IMR-90 (cell line): ENCODE data around the gene NMB. TPM values are rescaled to one million over a fixed set of nuclear protein-coding genes. Genes with fewer than 3 reads are reported as not detected.
A peak's percentile ranks its signal among the peaks of the same experiment; 100 is the strongest.

Experiments used
- ATAC-seq: fragments of 200-7000 bp; cut with Tn5 transposase; 2 replicates; pipeline ENCODE4 v1.9.1; 2020; ENCODE audit warnings: low read depth, mild to moderate bottlenecking, moderate library complexity
- BruUV-seq: library from RNA; stranded (reverse); fragments of 400-500 nt; replicated peaks from 2 replicates; lab custom pipeline; 2021; lab: Mats Ljungman, UMichigan
- CTCF ChIA-PET: fragments of 300-600 bp; formaldehyde crosslinking; extraction: SDS; loops from one replicate; lab custom pipeline; 2021; ENCODE audit warnings: antibody characterized with exemption; lab: Yijun Ruan, JAX
- POLR2A ChIA-PET: fragments of 300-600 bp; sonication (Branson Sonifier 250); formaldehyde crosslinking; loops from one replicate; lab custom pipeline; 2022; ENCODE audit warnings: antibody characterized with exemption; ENCODE audit not compliant: unreplicated experiment; lab: Charles Lee
- DNase-seq: peaks from one replicate; pipeline ENCODE4 v3.0.0; 2013
- H2AFZ ChIP-seq: replicated peaks from 2 replicates; pipeline ENCODE3; 2013; ENCODE audit warnings: low read length, mild to moderate bottlenecking; ENCODE audit not compliant: poor library complexity
- H2AK5ac ChIP-seq: 2 replicates; pipeline ENCODE4 v1.6.1; 2013; ENCODE audit warnings: low read depth, low read length, inconsistent platforms
- H2AK9ac ChIP-seq: replicated peaks from 2 replicates; pipeline ENCODE3; 2013; ENCODE audit warnings: mild to moderate bottlenecking, low read depth, low read length, moderate library complexity; ENCODE audit not compliant: poor library complexity
- H2BK120ac ChIP-seq: 2 replicates; pipeline ENCODE4 v1.6.1; 2013; ENCODE audit warnings: low read depth, low read length, inconsistent platforms
- H2BK15ac ChIP-seq: 3 replicates; pipeline ENCODE4 v1.6.1; 2013; ENCODE audit warnings: low read depth, low read length, inconsistent platforms
- H2BK20ac ChIP-seq: 2 replicates; pipeline ENCODE4 v1.6.1; 2013; ENCODE audit warnings: low read depth, mild to moderate bottlenecking, inconsistent platforms, low read length, moderate library complexity
- H2BK5ac ChIP-seq: 2 replicates; pipeline ENCODE4 v1.6.1; 2013; ENCODE audit warnings: mild to moderate bottlenecking, low read depth, low read length, inconsistent platforms; ENCODE audit not compliant: poor library complexity, severe bottlenecking
- H3K14ac ChIP-seq: replicated peaks from 2 replicates; pipeline ENCODE4 v1.6.1; 2013; ENCODE audit warnings: low read depth, low read length, inconsistent platforms
- H3K18ac ChIP-seq: 2 replicates; pipeline ENCODE4 v1.6.1; 2013; ENCODE audit warnings: low read depth, low read length, control low read depth
- H3K23ac ChIP-seq: 2 replicates; pipeline ENCODE4 v1.6.1; 2013; ENCODE audit warnings: low read depth, low read length, inconsistent platforms
- H3K27ac ChIP-seq: 2 replicates; pipeline ENCODE4 v1.5.1; 2013; ENCODE audit warnings: mild to moderate bottlenecking, control low read depth, low read length; ENCODE audit not compliant: insufficient read depth
- H3K27me3 ChIP-seq: 2 replicates; pipeline ENCODE4 v1.6.1; 2013; ENCODE audit warnings: low read length; ENCODE audit not compliant: control insufficient read depth, insufficient read depth
- H3K36me3 ChIP-seq: 2 replicates; pipeline ENCODE4 v1.6.1; 2013; ENCODE audit warnings: low read length, mixed read lengths; ENCODE audit not compliant: control insufficient read depth, insufficient read depth
- H3K4ac ChIP-seq: 2 replicates; pipeline ENCODE4 v1.6.1; 2013; ENCODE audit warnings: low read depth, low read length, inconsistent platforms
- H3K4me1 ChIP-seq: 2 replicates; pipeline ENCODE4 v1.6.1; 2013; ENCODE audit warnings: low read length, mixed read lengths; ENCODE audit not compliant: control insufficient read depth, insufficient read depth
- H3K4me2 ChIP-seq: 2 replicates; pipeline ENCODE4 v1.6.1; 2013; ENCODE audit warnings: low read depth, mild to moderate bottlenecking, control low read depth, low read length, moderate library complexity
- H3K4me3 ChIP-seq: 2 replicates; pipeline ENCODE4 v1.5.1; 2013; ENCODE audit warnings: low read depth, mild to moderate bottlenecking, control low read depth, low read length, moderate library complexity; ENCODE audit not compliant: insufficient read depth
- H3K56ac ChIP-seq: 2 replicates; pipeline ENCODE4 v1.6.1; 2013; ENCODE audit warnings: low read length, inconsistent platforms; ENCODE audit not compliant: insufficient read depth; ENCODE audit errors: extremely low read depth
- H3K79me1 ChIP-seq, 2 experiments: 2 replicates each; pipeline ENCODE4 v1.6.1; 2013; ENCODE audit warnings: low read length in 2 of 2, inconsistent platforms in 1 of 2, low read depth in 1 of 2
- H3K9ac ChIP-seq: 2 replicates; pipeline ENCODE4 v1.6.1; 2013; ENCODE audit warnings: low read depth, low read length, control low read depth
- H3K9me1 ChIP-seq: 2 replicates; pipeline ENCODE4 v1.6.1; 2013; ENCODE audit warnings: low read length, inconsistent platforms; ENCODE audit not compliant: insufficient read depth
- H3K9me3 ChIP-seq: 2 replicates; pipeline ENCODE4 v1.6.1; 2013; ENCODE audit warnings: low read length; ENCODE audit not compliant: control insufficient read depth, insufficient read depth
- H4K20me1 ChIP-seq: 2 replicates; pipeline ENCODE4 v1.6.1; 2013; ENCODE audit warnings: low read length, inconsistent platforms; ENCODE audit not compliant: insufficient read depth
- H4K5ac ChIP-seq: 2 replicates; pipeline ENCODE4 v1.6.1; 2013; ENCODE audit warnings: mild to moderate bottlenecking, low read depth, low read length, control low read depth
- H4K8ac ChIP-seq, 2 experiments: 2 replicates each; pipeline ENCODE4 v1.6.1; 2013; ENCODE audit warnings: low read depth in 2 of 2, low read length in 2 of 2, control low read depth in 1 of 2, inconsistent platforms in 1 of 2
- H4K91ac ChIP-seq: 2 replicates; pipeline ENCODE4 v1.6.1; 2013; ENCODE audit warnings: low read depth, low read length, inconsistent platforms; ENCODE audit not compliant: insufficient read depth
- BHLHE40 ChIP-seq: fragments of 150-350 bp; IDR thresholded peaks from 2 replicates; pipeline ENCODE4 v1.6.1; 2016; ENCODE audit warnings: mild to moderate bottlenecking, low read depth, low read length
- CHD1 ChIP-seq: IDR thresholded peaks from 2 replicates; pipeline ENCODE4 v1.6.1; 2012; ENCODE audit warnings: low read depth, low read length, improper control_type of control experiment
- CTCF ChIP-seq: conservative IDR thresholded peaks from 2 replicates; pipeline ENCODE4 v1.5.1; 2012; ENCODE audit warnings: mild to moderate bottlenecking, low read depth, low read length, improper control_type of control experiment
- ELK1 ChIP-seq: fragments of 150-350 bp; IDR thresholded peaks from 2 replicates; pipeline ENCODE4 v1.6.1; 2016; ENCODE audit warnings: low read depth, mild to moderate bottlenecking, low read length, moderate library complexity, borderline replicate concordance
- FOS ChIP-seq: fragments of 150-350 bp; IDR thresholded peaks from 2 replicates; pipeline ENCODE4 v1.6.1; 2016; ENCODE audit warnings: low read depth, low read length
- MAFK ChIP-seq: IDR thresholded peaks from 2 replicates; pipeline ENCODE4 v1.6.1; 2012; ENCODE audit warnings: low read depth, low read length, improper control_type of control experiment
- MAZ ChIP-seq: IDR thresholded peaks from 2 replicates; pipeline ENCODE4 v1.6.1; 2012; ENCODE audit warnings: low read depth, mild to moderate bottlenecking, low read length, improper control_type of control experiment, moderate library complexity, borderline replicate concordance
- MXI1 ChIP-seq: IDR thresholded peaks from 2 replicates; pipeline ENCODE4 v1.6.1; 2012; ENCODE audit warnings: low read depth, mild to moderate bottlenecking, low read length, moderate library complexity, borderline replicate concordance
- POLR2A ChIP-seq: IDR thresholded peaks from 2 replicates; pipeline ENCODE4 v1.6.1; 2012; ENCODE audit warnings: mild to moderate bottlenecking, low read depth, low read length
- RAD21 ChIP-seq: IDR thresholded peaks from 2 replicates; pipeline ENCODE4 v1.6.1; 2012; ENCODE audit warnings: low read length, improper control_type of control experiment
- RCOR1 ChIP-seq: IDR thresholded peaks from 2 replicates; pipeline ENCODE4 v1.6.1; 2012; ENCODE audit warnings: mild to moderate bottlenecking, low read length, improper control_type of control experiment; ENCODE audit not compliant: insufficient replicate concordance
- RFX5 ChIP-seq: IDR thresholded peaks from 2 replicates; pipeline ENCODE4 v1.8.0; 2012; ENCODE audit warnings: low read depth, mild to moderate bottlenecking, low read length, moderate library complexity
- SMC3 ChIP-seq: fragments of 150-350 bp; IDR thresholded peaks from 2 replicates; pipeline ENCODE4 v1.6.1; 2016; ENCODE audit warnings: low read depth, mild to moderate bottlenecking, antibody characterized with exemption, low read length, moderate library complexity
- WGBS, 2 experiments: methylation state at CpG; one replicate each; pipeline versions ENCODE4 v1.1.5 to v1.1.7; 2013; ENCODE audit warnings: missing lambda C conversion rate in 2 of 2; ENCODE audit not compliant: insufficient read length in 1 of 2; ENCODE audit errors: extremely low coverage in 2 of 2; 5-methylcytosine and 5-hydroxymethylcytosine counted together
- dilution Hi-C: fragments of 300-500 bp; cut with HindIII; formaldehyde crosslinking; loops from one replicate; pipeline ENCODE4 v1.14.3; 2018; ENCODE audit warnings: low sequenced_read_pairs; ENCODE audit not compliant: unreplicated experiment
- in situ Hi-C: fragments of 300-500 bp; cut with MboI; formaldehyde crosslinking; loops from 3 replicates; pipeline ENCODE4 v1.14.3; 2019; ENCODE audit warnings: low sequenced_read_pairs, inconsistent platforms, mixed read lengths
- intact Hi-C: fragments of 100-400 bp; cut with micrococcal nuclease; formaldehyde crosslinking; loops from 2 replicates; pipeline ENCODE4 v1.10.0; 2022
- polyA plus RNA-seq, 3 experiments: library from polyadenylated mRNA; depleted of rRNA; stranded (reverse); fragments of >200 nt; gene quantifications; 2 replicates each; pipeline ENCODE4 v1.2.3, GENCODE V29; 2012; ENCODE audit warnings: low replicate concordance in 1 of 3
- total RNA-seq: library from RNA; depleted of rRNA; stranded (reverse); fragments of >200 nt; gene quantifications from 2 replicates; pipeline ENCODE4 v1.2.3, GENCODE V29; 2012

Gene NMB
- total and polyA plus RNA-seq, 2 of the 4 experiments (the other 2 are of a cell fraction) = 1.3 to 3.8 TPM

GRCh38 chr15:84649706-84650105, 8.3 kb downstream of the NMB start:
- dilution Hi-C loops = no loop called here
- in situ Hi-C loops = no loop called here
- H4K20me1 ChIP-seq = 0 out of 2 replicates have a peak, but pooled peaks cover 5% of the 10 kb centered on the region
- H3K9me1 ChIP-seq = peaks cover 11% of the 10 kb centered on the region
- no CpG with 5 or more reads among the region's 2 CpGs for WGBS, 2 experiments
- no peak overlapping the region for H3K56ac ChIP-seq
- ATAC-seq (no peak), DNase-seq (peak; percentile 31)
- no peak overlapping the region for H3K14ac ChIP-seq
- no peak overlapping the region for H4K5ac ChIP-seq
- ChIA-PET CTCF (no interaction called here), POLR2A (interaction anchor here (0.6 kb wide), 1 partner anchor 12 kb away, joined by 8 read pairs; no protein-coding TSS in a partner anchor)
- H2AK5ac ChIP-seq = no peak overlapping the region
- H3K4me2 ChIP-seq = no peak overlapping the region
- peaks cover 45% of the 10 kb centered on the region for H3K36me3 ChIP-seq
- no peak overlapping the region for H4K91ac ChIP-seq
- H2BK20ac ChIP-seq = no peak overlapping the region
- H3K79me1 ChIP-seq = peaks cover 30 to 53% of the 10 kb centered on the region in 2 experiments
- no peak overlapping the region for H2AK9ac ChIP-seq
- H3K23ac ChIP-seq = no peak overlapping the region
- no peak for TF ChIP-seq POLR2A
- no peak for TF ChIP-seq SMC3
- TF ChIP-seq MAFK = no peak
- TF ChIP-seq RAD21 = no peak
- TF ChIP-seq RFX5 = no peak
- no peak for TF ChIP-seq BHLHE40
- TF ChIP-seq CTCF = no peak
- TF ChIP-seq ELK1 = no peak
- TF ChIP-seq MXI1 = no peak
- TF ChIP-seq RCOR1 = no peak
- TF ChIP-seq CHD1 = no peak
- no peak for TF ChIP-seq FOS
- TF ChIP-seq MAZ = no peak
- H2BK120ac ChIP-seq = no peak overlapping the region
- no peak overlapping the region for H3K9ac ChIP-seq
- no peak overlapping the region for H3K27ac ChIP-seq
- no peak overlapping the region for H2AFZ ChIP-seq
- H2BK5ac ChIP-seq = no peak overlapping the region
- no peaks in the 10 kb centered on the region for H3K9me3 ChIP-seq
- no TSS peak for BruUV-seq
- H3K18ac ChIP-seq = no peak overlapping the region
- no peak overlapping the region for H4K8ac ChIP-seq
- intact Hi-C loops = loop anchor here (5.0 kb wide), 1 partner anchor 47 kb away; the partner anchor contains the start of gene ZSCAN2
- H3K4me3 ChIP-seq = no peak overlapping the region
- no peaks in the 10 kb centered on the region for H3K27me3 ChIP-seq
- no peak overlapping the region for H3K4ac ChIP-seq
- no peak overlapping the region for H2BK15ac ChIP-seq
- H3K4me1 ChIP-seq = peaks cover 4% of the 10 kb centered on the region
